NK-92 (cell line): ENCODE results near the gene EFCAB8.
"Not testable (repeated sequence)": the region's sequence is repeated elsewhere in the genome, so short reads cannot be mapped to it uniquely, and the experiment has no call there.

Experiments
- DNase-seq: peaks from one replicate; lab custom pipeline; 2025; ENCODE audit not compliant: unreplicated experiment; lab: John Stamatoyannopoulos, UW

The EFCAB8 gene

GRCh38 chr20:32943490-32944052 lies 84.8 kb downstream of the EFCAB8 start:
- DNase-seq: no peak

GRCh38 chr20:32945710-32946221 lies 87.0 kb downstream of the EFCAB8 start:
- no peak for DNase-seq

DNA sequence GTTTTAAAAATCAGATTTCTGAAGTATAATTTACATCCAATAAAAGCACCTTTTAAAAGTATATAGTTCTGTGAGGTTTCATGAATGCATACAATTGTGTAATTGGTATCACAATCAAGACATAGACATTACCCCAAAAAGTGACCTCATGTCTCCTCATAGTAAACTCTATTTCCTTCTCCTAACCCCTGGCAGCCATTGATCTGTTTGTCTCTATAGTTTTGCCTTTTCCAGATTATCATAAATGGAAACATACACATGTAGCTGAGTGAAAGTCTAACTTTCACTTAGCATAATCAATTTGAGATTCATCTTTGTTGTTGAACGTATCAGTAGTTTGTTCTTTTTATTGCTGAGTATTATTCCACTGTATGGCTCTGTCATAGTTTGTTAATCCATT lies 87.9 kb downstream of the EFCAB8 start:
- no peak for DNase-seq

- DNase-seq: not testable (repeated sequence)
These were observed 91.8 kb downstream of the EFCAB8 start for GRCh38 chr20:32950539-32950938.

- no peak for DNase-seq
These were observed 98.7 kb downstream of the EFCAB8 start for GRCh38 chr20:32957459-32957858.

DNA sequence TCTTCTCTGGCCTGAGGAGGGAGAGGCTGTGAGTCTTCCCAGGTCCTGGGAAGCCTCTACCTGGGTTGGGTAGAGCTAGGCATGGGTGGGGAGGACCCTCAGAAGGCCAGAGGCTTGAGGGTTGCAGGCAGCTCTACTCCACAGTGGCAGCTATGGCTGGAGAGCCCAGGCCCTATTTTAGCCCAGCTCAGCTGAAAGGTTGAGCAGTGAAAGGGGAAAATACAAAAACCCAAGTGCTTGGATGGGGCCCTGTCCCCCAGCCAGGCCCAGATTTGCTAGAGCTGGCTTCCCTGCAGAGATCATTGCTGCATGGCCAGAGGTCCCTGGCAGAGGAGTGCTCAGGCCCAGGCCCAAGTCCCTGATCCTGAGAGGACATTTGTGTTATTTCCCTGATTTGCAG lies 99.9 kb downstream of the EFCAB8 start:
- no peak for DNase-seq

- no peak for DNase-seq
These were observed 100.9 kb downstream of the EFCAB8 start for GRCh38 chr20:32959351-32960221.

DNA sequence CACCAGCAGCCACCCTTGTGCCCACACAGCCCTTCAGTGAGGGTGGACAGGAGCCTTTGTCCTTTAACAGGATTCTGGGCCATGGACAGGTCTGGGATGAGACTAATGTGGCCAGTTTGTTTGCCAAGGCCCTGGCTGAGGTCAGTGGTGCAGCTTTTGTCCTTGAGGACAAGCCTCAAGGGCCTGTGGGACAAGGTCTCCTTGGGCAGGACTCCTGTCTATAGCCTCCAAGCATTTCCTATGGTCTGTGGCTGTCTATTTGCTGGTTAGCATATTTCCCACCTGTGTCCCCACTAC lies 101.4 kb downstream of the EFCAB8 start:
- DNase-seq: no peak

- DNase-seq: no peak
These were observed 102.4 kb downstream of the EFCAB8 start for GRCh38 chr20:32960849-32961731.

GRCh38 chr20:32962053-32962452 lies 103.3 kb downstream of the EFCAB8 start:
- DNase-seq: no peak

DNA sequence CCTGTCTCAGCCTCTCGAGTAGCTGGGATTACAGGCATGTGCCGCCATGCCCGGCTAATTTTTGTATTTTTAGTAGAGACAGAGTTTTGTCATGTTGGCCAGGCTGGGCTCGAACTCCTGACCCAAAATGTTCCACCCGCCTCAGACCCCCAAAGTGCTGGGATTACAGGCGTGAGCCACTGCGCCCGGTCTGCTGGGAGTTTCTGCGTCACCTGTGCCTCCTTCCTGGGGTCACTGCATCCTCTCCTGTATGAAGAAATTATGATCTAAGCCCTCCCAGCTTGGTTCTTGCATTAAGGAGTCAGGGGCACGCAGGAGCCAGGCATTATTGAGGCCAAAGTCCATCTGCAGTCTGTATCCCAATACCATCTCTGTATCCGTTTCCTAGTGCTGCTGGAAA lies 103.9 kb downstream of the EFCAB8 start:
- DNase-seq: not testable (repeated sequence)

GRCh38 chr20:32963176-32963575 lies 104.5 kb downstream of the EFCAB8 start:
- no peak for DNase-seq

GRCh38 chr20:32964575-32964974 lies 105.9 kb downstream of the EFCAB8 start:
- DNase-seq: no peak

DNA sequence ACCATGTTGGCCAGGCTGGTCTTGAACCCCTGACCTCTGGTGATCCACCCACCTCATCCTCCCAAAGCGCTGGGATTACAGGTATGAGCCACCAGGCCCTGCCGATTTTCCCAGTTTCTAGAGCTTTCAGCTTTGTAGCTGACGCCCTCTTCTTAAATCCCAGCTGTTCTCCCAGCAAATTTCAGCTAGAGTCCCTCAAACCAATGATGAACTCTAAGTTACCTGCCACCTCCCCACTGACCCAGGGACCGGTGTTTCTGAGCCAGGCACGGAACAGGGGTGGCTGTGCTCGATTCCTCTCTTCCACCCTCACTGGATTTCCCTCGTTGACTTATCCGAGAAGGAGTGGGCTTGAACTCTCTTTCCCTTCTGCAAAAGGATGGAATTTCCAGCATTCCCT lies 106.4 kb downstream of the EFCAB8 start:
- DNase-seq: no peak

DNA sequence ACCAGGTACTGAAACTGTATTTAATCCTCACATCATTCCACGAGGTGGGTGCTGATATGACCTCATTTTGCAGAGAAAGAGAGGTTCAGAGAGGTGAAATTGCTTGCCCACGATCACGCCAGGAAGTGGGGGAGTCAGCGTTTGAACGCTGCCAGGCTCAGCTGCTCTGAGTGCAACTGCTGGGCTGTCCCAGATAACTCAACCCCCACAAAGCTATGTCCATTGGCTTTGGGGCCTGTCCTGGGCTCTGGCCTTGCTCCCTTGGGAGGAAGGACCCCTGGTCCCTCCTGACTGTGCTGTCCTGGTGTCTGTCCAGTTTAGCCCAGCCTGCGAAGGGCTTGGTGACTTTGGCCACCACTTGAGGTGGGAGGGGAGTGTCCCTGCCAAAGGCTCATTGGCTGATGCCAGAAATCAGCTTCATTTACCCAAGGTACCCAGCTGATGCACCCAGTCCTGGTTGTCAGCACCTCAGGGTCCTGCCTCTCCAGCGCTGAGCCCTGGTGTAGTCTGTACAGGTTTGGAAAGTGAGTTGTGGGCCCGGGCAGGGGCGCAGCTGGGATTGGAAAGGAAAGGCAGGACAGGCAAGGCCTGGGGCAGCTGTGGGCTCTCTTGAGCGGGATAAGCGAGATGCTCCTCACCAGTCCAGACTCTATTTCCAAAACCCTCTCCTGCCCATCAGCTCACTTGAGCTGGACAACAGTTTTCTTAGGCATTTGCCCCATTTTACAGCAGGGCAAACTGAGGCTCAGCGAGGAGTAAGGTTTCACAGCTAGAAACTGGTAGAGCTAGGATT lies 107.1 kb downstream of the EFCAB8 start:
- no peak for DNase-seq

- no peak for DNase-seq
These were observed 107.7 kb downstream of the EFCAB8 start for GRCh38 chr20:32966382-32966781.

DNA sequence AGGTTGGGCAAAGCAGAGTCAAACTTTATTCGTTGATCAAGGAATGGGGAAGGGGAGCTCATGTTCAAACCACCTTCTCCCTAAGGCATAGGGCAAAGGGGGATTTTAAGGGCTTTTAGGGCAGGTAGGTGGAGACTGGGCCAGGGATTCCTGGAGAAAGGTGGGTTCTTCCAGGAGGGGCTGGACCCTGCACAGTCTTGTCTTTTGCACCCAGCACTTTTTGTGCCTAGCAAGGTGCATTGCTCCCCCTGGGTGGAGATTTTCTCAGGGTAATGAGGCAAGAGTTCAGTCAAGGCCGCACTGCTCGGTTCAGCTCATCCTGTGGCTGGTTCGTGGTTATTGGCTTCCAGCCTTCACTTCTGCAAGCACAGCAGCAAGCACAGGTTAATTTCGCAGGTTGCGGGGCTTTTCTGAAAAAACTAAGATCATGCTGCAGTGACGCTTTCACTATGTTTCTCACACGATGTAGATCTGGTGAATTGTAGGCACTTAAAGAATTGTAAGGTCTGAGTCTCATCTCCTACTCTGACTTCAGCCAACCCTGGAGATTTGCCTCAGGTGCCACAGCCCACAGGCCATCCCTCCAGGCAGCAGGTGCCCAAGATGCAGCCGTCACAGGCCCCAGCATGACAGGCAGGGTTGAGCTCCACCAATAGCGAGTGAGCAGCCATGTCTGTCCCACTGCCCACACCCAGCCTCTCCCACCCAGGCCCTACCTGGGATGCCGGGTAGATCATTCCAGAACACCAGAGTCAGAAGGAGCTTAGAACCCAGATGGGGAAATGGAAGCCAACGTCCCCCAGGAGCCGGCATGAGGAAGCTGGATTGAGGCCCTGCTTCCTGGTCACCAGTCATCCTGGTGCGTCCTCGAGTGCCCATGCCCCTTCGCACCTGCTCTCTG lies 108.4 kb downstream of the EFCAB8 start:
- DNase-seq: no peak

DNA sequence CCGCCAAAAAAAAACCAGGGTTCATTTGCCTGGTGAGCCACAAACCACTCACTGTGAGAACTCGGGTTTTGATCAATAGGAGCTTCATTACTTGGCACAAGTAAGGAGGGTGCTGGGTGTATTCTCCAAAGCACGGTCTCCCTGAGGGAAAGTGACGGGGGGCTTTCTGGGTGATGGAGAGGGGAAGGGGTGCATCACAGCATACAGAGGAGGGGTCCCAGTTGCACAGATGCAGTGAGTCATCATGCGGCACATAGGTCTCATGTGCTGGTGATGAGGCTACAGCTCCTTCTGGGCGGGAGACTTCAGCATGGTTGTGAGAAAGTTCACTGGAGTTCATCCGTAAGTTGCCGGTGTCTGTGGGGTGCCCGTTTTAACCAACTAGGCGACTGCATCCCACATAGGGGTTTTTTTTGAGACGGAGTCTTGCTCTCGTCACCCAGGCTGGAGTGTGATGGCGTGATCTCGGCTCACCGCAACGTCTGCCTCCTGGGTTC lies 109.3 kb downstream of the EFCAB8 start:
- DNase-seq: no peak

- no peak for DNase-seq
These were observed 109.9 kb downstream of the EFCAB8 start for GRCh38 chr20:32968478-32969241.
